Measurements from ENCODE around the gene PHYHD1.

- TF ChIP-seq CTCF (IDR thresholded peaks at IDR 0.05; ENCODE audit: low read depth, low read length, poor library complexity, severe bottlenecking) (no peak), EZH2phosphoT487 (IDR thresholded peaks at IDR 0.05; ENCODE audit: borderline replicate concordance, low read length) (no peak)
Measured at GRCh38 chr9:128945798-128946501, 25.2 kb downstream of the PHYHD1 start.

All from DOHH2 (cell line).